HG02970 (cell line): ENCODE data around the gene FCN2.

Experiments used
- ATAC-seq: cut with Tn5 transposase; IDR thresholded peaks from one replicate; pipeline ENCODE4 v1.9.1; 2021; ENCODE audit warnings: mild to moderate bottlenecking, moderate library complexity, moderate number of reproducible peaks; ENCODE audit not compliant: unreplicated experiment, low FRiP score

The FCN2 gene

DNA sequence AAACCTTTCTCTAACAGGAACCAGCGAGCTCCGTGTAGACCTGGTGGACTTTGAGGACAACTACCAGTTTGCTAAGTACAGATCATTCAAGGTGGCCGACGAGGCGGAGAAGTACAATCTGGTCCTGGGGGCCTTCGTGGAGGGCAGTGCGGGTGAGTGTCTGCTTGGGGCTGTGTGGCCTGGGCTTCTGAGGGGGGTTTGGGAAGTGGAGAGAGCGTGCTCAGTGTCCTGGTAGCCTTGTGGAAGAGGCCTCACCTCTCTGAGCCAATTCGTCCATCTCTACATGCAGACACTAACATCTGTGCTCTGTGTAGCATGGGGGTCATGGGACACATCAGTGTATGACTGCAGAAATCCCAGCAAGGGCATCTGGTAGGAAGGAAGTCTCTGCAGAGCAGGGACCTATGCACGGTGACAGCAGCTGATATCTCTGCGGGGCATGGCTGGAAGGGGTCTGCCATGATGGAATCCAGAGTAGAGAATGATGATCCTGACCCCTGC lies 5.9 kb downstream of the FCN2 start:
- ATAC-seq: no peak

DNA sequence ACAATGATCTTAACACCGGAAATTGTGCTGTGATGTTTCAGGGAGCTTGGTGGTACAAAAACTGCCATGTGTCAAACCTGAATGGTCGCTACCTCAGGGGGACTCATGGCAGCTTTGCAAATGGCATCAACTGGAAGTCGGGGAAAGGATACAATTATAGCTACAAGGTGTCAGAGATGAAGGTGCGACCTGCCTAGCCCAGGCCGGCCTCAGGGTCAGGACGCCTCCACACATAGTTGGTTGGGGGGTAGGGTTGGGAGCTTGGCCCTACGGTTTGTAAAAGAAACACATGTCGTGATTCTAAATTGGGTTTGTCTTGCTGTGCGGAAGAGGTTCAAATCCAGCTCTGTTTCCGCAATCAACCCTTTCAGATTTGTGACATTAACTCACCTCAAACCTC lies 6.6 kb downstream of the FCN2 start:
- ATAC-seq: no peak

DNA sequence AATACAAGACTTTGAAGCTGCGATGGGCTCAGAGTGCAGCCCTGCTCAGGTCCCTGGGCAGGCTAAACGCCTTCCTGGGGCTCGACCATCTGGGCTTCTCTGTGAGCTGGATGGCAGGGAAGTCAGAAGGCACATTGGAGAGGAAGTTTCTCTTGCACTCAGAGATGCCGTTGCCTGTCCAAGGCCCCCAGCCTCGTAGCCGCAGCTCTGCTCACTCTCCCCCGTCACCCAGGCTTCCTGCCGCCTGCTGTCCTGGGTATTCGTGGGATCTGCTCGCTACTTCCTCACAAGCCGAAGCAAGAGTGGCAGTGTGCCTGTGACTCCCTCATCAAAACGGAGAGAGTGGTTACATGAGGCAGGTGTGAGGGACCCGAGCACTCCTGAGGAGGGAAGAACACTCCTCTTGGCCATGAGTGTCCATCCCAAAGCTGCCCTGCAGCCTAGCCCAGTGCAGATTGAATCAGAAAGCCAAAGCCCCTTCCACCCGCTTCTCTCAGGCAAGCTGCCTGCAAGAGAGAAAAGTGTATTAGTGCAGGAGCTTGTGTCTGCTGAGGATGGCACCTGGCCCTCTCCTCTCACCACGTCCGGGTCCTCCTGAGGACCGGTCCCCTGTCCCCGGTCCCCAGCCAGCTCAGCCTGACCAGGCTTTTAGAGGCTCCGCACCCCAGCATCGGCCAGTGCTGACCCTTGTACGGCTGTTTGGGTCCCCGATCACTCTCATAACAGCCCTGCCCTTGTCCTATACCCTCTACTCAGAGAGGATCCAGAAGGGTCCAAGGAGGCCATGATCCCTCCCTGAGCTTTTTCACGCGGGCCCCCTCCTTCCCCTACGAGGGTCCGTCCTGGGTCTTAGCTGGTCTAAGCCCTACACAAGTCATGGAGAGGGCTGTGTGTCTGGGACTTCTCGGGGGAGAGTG lies 7.3 kb downstream of the FCN2 start:
- no peak for ATAC-seq

DNA sequence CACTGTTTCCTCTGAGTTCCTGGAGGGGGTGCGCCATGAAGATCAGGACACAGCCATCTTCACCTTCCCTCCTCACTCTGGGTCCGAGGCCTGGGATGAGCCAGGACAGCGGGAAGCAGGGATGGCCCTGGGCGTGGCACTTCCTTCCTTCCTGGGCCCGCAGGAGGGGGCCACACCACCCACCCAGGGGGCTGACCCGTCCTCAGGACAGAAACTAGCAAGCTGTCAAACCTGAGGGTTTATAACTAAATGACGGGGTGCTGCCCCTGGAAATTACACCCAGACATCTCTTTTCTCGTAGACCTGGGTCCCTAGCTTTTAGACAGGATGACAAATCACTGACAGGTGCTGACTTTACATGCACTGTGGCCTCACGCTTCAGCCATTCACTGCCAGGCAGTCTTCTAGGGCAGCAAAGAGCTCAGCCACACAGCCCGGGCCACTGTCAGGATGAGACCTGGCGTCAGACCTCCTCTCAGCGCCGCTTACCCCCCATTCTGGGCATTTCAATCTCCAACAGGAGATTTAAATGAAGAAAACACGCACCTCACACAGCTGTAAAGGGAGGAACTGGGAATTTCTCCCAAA lies 8.1 kb downstream of the FCN2 start:
- ATAC-seq: no peak

- ATAC-seq: no peak
These were observed 9.0 kb downstream of the FCN2 start for GRCh38 chr9:134889386-134890154.

GRCh38 chr9:134890155-134890495 lies 9.5 kb downstream of the FCN2 start:
- ATAC-seq: no peak

GRCh38 chr9:134891053-134891452 lies 10.4 kb downstream of the FCN2 start:
- ATAC-seq: no peak

- no peak for ATAC-seq
These were observed 11.1 kb downstream of the FCN2 start for GRCh38 chr9:134891713-134892112.

DNA sequence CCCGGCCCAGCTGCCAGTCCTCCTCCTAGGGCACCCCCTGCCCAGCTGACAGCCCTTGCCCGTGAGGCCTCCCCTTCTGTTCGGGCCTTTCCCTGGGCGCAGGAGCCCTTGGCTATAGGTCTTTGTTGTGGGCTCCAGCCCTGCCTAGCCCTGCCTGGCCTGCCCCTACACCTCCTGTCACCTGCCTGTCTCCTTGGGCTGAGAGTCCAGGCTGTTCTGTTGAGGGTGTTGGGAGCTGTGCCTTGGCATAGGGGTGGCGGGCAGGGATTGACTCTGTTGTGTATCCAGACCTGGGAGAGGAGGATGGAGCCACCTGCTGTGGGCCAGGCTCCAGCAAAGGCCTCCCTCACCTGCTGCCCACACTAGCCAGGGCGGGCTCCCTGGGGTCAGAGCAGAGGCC lies 11.6 kb downstream of the FCN2 start:
- no peak for ATAC-seq

- no peak for ATAC-seq
These were observed 12.3 kb downstream of the FCN2 start for GRCh38 chr9:134892820-134893420.

DNA sequence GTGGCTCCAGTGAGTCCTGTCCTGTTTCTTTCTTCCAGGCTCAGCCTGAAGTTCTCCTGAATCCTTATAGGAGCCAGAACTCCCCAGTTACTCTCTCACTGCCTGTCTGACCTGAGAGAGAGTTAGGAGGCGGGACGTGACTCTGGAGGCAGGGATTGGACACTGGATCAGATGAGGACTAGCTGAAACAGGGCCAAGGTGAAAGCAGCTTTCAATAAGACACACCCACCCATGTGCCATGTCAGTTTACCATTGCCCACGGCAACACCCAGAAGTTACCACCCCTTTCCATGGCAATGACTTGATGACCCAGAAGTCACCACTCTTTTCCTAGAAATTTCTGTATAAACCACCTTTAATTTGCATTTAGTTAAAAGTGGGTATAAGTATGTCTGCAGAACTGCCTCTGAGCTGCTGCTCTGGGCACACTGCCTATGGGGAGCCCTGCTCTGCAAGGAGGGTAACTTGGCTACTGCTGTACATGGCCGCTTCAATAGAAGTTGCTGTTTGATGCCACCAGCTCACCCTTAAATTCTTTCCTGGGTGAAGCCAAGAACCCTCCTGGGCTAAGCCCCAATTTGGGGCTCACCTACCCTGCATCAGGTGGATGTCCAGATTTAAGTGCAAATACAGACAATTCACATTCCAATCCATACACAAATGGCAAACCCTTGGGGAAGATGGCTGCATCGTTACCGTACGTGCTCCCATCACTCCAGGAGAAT lies 13.7 kb downstream of the FCN2 start:
- ATAC-seq: no peak

DNA sequence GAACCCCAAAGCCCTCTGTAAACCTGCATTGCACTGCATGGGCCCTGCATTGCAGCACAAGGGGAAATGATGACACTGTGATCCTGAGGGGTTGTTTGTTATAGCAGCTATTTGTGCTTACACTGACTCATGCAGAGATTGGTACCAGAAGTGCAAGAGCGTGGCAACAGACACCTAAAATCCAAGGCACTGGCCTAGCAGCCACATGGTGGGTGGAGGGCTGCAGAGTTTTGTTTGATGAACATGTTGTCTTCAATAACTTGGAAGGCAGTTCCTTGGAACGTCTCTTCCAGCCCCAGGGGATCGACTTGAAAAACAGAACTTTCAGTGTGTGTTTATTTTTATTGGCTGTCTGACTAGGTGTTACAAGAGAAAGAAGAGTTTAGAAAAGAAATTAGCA lies 14.5 kb downstream of the FCN2 start:
- no peak for ATAC-seq

DNA sequence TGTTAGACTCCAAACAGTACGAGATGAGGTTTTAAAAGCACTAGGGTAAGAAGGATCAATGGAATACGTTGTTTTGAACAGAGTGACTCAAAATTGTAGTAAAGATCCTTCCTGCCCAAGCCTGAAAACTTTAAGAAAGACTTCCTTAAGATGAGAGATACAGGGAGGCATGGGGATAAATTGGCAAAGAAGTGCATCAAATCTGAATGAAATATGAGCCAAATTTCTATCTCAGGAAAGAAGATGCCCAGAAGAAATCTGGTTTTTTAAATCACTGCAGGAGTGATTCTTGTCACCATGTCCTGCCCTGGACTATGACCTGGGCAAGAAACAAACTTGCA lies 14.9 kb downstream of the FCN2 start:
- ATAC-seq: no peak

DNA sequence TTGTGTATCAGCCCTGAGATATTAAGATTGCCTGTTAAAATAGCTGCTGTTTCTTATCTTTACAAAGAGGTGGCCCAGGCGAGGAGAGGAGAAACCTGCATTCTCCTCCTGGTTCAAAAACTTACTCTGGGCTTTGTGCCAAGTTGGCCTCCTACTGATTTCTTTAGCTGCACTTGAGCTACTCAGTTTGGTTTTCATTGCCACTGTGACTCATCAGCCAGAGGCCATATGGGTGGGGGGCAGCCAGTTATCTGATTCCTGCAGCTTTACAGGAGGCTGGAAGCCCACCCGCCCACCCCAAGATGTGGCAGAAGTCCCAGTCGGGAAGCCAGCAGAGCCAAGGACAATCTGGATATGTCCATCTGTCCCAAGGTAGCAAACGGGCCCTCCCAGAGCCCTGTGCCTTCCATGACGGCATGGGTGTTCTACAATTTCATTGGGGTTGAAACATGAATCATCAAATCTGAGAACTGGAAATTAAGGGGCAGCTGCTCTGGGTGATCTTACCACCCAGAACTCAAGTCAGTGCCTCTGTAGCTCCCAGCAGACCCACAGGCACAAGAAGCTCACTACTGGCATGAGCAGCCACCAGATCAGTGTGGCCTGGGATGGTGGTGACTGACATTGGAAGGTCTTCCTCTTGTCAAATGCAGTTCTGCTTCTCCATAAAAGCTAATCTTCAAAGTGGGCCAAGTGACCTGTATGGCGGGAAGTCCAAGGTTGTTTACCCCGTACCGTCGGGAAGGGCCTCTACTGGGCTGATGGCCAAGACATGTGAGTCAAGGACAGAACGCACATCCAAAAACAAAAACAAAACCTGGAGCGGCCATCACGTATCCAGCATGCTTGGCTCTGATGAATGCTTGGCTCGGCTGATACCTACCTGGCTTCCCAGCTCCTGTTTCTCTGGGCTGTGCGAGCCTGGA lies 15.6 kb downstream of the FCN2 start:
- ATAC-seq: no peak

DNA sequence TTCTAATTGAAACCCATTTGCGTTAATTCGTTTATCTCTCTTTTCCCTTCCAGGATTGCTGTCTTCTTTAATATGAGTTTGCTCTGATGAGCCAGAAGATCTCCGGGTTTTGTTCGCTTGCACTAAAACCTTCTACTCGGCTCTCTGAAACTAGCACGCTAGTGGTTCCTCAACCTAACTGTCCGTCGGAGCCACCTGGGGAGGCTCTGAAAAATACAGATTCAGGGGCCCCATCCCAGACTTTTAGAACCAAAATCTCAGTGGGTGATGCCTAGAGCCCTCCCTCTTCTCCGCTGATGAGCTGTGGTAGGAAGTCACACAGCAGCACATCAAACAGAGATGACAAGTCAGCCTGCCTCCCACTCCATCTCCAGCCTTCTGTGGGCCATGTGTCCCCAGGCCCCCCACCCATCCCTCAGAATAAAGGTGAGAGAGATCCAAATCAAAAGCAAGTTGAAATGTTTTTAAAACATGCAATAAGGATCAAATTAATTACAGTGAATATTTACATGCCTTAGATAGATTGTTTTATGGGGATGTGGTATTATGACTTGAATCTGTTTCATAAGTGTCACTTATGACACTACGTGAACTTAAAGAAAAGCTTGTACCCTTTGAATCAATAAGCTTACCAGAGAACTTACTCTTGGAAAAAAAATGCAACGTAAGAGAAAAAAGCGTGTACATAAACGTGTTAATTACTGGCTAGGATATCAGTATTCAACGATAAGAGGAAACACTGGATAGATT lies 16.4 kb downstream of the FCN2 start:
- no peak for ATAC-seq

DNA sequence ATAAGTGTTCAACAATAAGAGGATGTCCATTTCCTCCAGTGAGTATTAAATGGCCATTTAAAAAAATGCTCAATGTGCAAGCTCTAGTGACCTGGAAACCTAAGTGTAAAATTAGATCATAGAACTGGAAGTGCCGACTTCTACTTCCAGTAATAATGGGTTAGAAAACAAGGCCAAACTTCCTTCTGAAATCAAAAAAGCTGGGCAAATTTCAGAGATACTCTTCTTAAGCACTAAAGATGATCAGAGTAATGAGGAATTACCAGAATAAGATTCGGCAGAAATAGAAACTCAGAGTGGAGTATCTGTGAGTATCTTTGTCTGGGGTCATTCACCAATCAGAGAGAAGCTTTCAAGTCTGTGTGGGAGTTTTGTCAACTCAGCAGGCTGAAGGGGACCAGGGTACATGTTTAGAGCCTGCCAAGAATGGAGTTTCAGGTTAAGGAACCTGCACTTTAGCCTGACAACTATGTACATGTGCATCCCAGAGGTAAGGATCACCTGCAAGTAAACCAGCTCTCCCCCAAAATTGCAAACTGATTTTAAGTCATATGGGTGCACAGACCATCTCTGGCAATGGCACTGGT lies 17.1 kb downstream of the FCN2 start:
- no peak for ATAC-seq

DNA sequence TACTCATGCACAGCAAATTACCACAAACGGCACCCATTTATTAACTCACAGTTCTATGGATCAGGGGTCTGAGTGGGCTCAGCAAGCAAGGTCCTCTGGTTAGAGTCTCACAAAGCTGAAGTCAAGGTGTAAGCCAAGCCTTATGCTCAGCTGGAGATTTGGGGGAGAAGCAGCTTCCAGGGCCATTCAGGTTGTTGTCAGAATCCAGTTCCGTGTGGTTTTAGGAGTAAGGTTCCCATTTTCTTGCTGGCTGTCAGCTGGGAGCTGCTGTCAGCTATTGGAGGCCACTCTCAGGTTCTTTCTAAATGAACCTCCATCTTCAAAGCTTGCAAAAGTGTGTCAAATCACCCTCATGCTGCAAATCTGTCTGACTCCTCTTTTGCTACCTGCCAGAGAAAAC lies 17.7 kb downstream of the FCN2 start:
- no peak for ATAC-seq

DNA sequence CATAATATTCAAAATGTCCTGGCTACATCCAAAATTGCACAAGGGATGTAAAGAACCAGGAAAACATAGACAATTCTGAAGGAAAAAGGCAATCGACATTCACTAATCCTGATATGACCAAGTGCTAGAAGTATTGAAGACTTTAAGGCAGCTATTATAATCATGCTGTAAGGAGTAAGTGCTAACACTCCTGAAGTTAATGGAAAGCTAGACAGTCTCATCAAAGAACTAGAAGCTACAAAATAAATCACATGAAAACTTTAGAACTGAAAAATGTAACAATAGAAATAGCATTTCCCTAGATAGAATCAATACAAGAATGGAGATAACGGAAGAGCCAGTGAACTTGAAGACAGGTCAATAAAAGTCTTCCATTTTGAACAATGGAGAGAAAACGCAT lies 18.6 kb downstream of the FCN2 start:
- ATAC-seq: no peak
